HepG2 (cell line): ENCODE measurements around the gene TULP3. TPM values are rescaled to one million over a fixed set of nuclear protein-coding genes. Genes with fewer than 3 reads are reported as not detected.

Experiments used
- CBX2 ChIP-seq, 2 experiments: fragments of 200-600 bp in 1 of 2; sonication (generic); formaldehyde crosslinking in 1 of 2; IDR thresholded peaks; 2 replicates each; pipeline versions ENCODE4 v1.7.0 to v1.8.1; 2018 to 2022; ENCODE audit warnings: low read depth in 2 of 2, low read length in 1 of 2, mild to moderate bottlenecking in 1 of 2, missing genetic modification reagents in 1 of 2
- CENPT ChIP-seq: sonication (generic); formaldehyde crosslinking; IDR thresholded peaks from 2 replicates; pipeline ENCODE4 v1.8.0; 2022; ENCODE audit warnings: low read depth, mild to moderate bottlenecking, moderate library complexity, missing genetic modification reagents
- HCFC1 ChIP-seq: fragments of 150-350 bp; IDR thresholded peaks from 2 replicates; pipeline ENCODE4 v1.6.1; 2014; ENCODE audit warnings: low read depth, low read length
- HDAC1 ChIP-seq: sonication (generic); formaldehyde crosslinking; IDR thresholded peaks from 2 replicates; pipeline ENCODE4 v1.5.1; 2020; ENCODE audit warnings: mild to moderate bottlenecking, missing genetic modification reagents
- HNF4G ChIP-seq, 2 experiments: sonication (generic) in 1 of 2; formaldehyde crosslinking in 1 of 2; IDR thresholded peaks; 2 replicates each; pipeline versions ENCODE4 v1.4.0 to v1.6.1; 2011 to 2020; ENCODE audit warnings: borderline replicate concordance in 2 of 2, low read depth in 2 of 2, mild to moderate bottlenecking in 2 of 2, low read length in 1 of 2, missing genetic modification reagents in 1 of 2, moderate library complexity in 1 of 2
- IKZF1 ChIP-seq: fragments of 450-650 bp; IDR thresholded peaks from 2 replicates; pipeline ENCODE4 v1.7.1; 2016
- KAT7 ChIP-seq: IDR thresholded peaks from 2 replicates; pipeline ENCODE4 v1.6.1; 2018; ENCODE audit warnings: borderline replicate concordance, missing compliant biosample characterization
- KDM1A ChIP-seq: IDR thresholded peaks from 2 replicates; pipeline ENCODE4 v1.6.1; 2016; ENCODE audit warnings: missing compliant biosample characterization
- KLF15 ChIP-seq: sonication (generic); formaldehyde crosslinking; IDR thresholded peaks from 2 replicates; pipeline ENCODE4 v1.8.1; 2023; ENCODE audit warnings: borderline replicate concordance, mild to moderate bottlenecking, inconsistent platforms, missing genetic modification reagents, mixed read lengths
- PHF8 ChIP-seq: sonication (generic); formaldehyde crosslinking; IDR thresholded peaks from 2 replicates; pipeline ENCODE4 v1.5.0; 2020; ENCODE audit warnings: missing genetic modification reagents
- REXO4 ChIP-seq: sonication (generic); formaldehyde crosslinking; IDR thresholded peaks from 2 replicates; pipeline ENCODE4 v1.8.0; 2022; ENCODE audit warnings: missing genetic modification reagents, mild to moderate bottlenecking, borderline replicate concordance
- RXRA ChIP-seq: sonication (generic); formaldehyde crosslinking; IDR thresholded peaks from 2 replicates; pipeline ENCODE4 v1.5.1; 2020; ENCODE audit warnings: missing genetic modification reagents
- SALL2 ChIP-seq: sonication (generic); formaldehyde crosslinking; IDR thresholded peaks from 2 replicates; pipeline ENCODE4 v1.8.1; 2023; ENCODE audit warnings: mild to moderate bottlenecking, missing genetic modification reagents, inconsistent platforms
- SOX13 ChIP-seq, 3 experiments: fragments of 450-650 bp in 1 of 3; sonication (generic) in 1 of 3; formaldehyde crosslinking in 1 of 3; IDR thresholded peaks in 2 of 3; conservative IDR thresholded peaks in 1 of 3; 2 replicates each; pipeline versions ENCODE4 v1.5.0 to v1.6.1; 2016 to 2020; ENCODE audit warnings: antibody characterized with exemption in 1 of 3, mild to moderate bottlenecking in 1 of 3, missing compliant biosample characterization in 1 of 3, missing genetic modification reagents in 1 of 3, moderate library complexity in 1 of 3
- SRF ChIP-seq: IDR thresholded peaks from 2 replicates; pipeline ENCODE4 v1.6.1; 2011; ENCODE audit warnings: mild to moderate bottlenecking, low read depth, low read length, moderate library complexity
- SRSF1 ChIP-seq: fragments of 200-400 bp; formaldehyde crosslinking; optimal IDR thresholded peaks from 2 replicates; pipeline ENCODE3; 2017; ENCODE audit warnings: mild to moderate bottlenecking, low read depth, low read length, moderate library complexity
- TGIF2 ChIP-seq: IDR thresholded peaks from 2 replicates; pipeline ENCODE4 v1.6.1; 2016; ENCODE audit warnings: control low read depth, missing compliant biosample characterization
- YY1 ChIP-seq: IDR thresholded peaks from 2 replicates; pipeline ENCODE4 v1.6.1; 2011; ENCODE audit warnings: low read length, low read depth, moderate library complexity, mild to moderate bottlenecking; ENCODE audit not compliant: insufficient read depth, insufficient replicate concordance
- ZKSCAN5 ChIP-seq: sonication (generic); formaldehyde crosslinking; IDR thresholded peaks from 2 replicates; pipeline ENCODE4 v1.5.1; 2020; ENCODE audit warnings: mild to moderate bottlenecking, missing genetic modification reagents
- ZNF253 ChIP-seq: sonication (generic); formaldehyde crosslinking; IDR thresholded peaks from 2 replicates; pipeline ENCODE4 v1.8.0; 2022; ENCODE audit warnings: mild to moderate bottlenecking, missing genetic modification reagents, borderline replicate concordance
- ZNF331 ChIP-seq: sonication (generic); formaldehyde crosslinking; IDR thresholded peaks from 2 replicates; pipeline ENCODE4 v1.4.0; 2020; ENCODE audit warnings: missing genetic modification reagents
- ZNF577 ChIP-seq: sonication (generic); formaldehyde crosslinking; IDR thresholded peaks from 2 replicates; pipeline ENCODE4 v1.4.0; 2020; ENCODE audit warnings: mild to moderate bottlenecking, low read depth, missing genetic modification reagents, borderline replicate concordance
- ZNF788 ChIP-seq: sonication (generic); formaldehyde crosslinking; IDR thresholded peaks from 2 replicates; pipeline ENCODE4 v1.5.0; 2020; ENCODE audit warnings: mild to moderate bottlenecking, missing genetic modification reagents, borderline replicate concordance
- polyA plus RNA-seq, 8 experiments: library from polyadenylated mRNA; depleted of rRNA in 3 of 8; stranded (reverse) in 7 of 8; unstranded in 1 of 8; fragments of >200 nt; fragmentation: Illumina TruSeq in 4 of 8; extraction: Trizol in 4 of 8; gene quantifications; 2 replicates each; pipeline versions ENCODE4 v1.2.1 to v1.2.3, GENCODE V29; 2011 to 2016; ENCODE audit warnings: low read depth in 4 of 8, missing spikeins in 1 of 8, mixed read lengths in 1 of 8; ENCODE audit not compliant: insufficient read depth in 1 of 8
- total RNA-seq, 5 experiments: library from RNA; depleted of rRNA; stranded (reverse); fragments of >200 nt; fragmentation: Illumina TruSeq; extraction: Trizol; gene quantifications; 2 replicates each; pipeline ENCODE4 v1.2.3, GENCODE V29; 2016; ENCODE audit warnings: low read depth in 1 of 5
- TF ChIP-seq, protein P1 (sequence below): sonication (generic); formaldehyde crosslinking; IDR thresholded peaks from 2 replicates; pipeline ENCODE4 v1.4.0; 2020; ENCODE audit warnings: missing genetic modification reagents
- TF ChIP-seq, protein P2 (sequence below): sonication (generic); formaldehyde crosslinking; IDR thresholded peaks from 2 replicates; pipeline ENCODE4 v1.4.0; 2020; ENCODE audit warnings: mild to moderate bottlenecking, missing genetic modification reagents

TULP3 gene
- total and polyA plus RNA-seq, 2 of the 13 experiments (the other 11 are each of a cell fraction or from before 2014, with no cell fraction given): 11.2 to 13.2 TPM

- TF ChIP-seq ZKSCAN5 (CRISPR knock-in tag) (no peak), REXO4 (CRISPR knock-in tag) (no peak), HNF4G (IDR thresholded peaks at IDR 0.05; ENCODE audit: borderline replicate concordance, low read depth, low read length) (no peak), HNF4G (CRISPR knock-in tag; IDR thresholded peaks at IDR 0.05; ENCODE audit: borderline replicate concordance, low read depth) (no peak), TGIF2 (no peak; the same call in 1 of the 2 replicates), ZNF577 (CRISPR knock-in tag) (no peak), ZNF331 (no peak; the same call in 1 of the 2 replicates), CENPT (CRISPR knock-in tag) (no peak), RXRA (CRISPR knock-in tag) (no peak; the same call in 1 of the 2 replicates), YY1 (peak; percentile 82), HCFC1 (no peak), SRSF1 (no peak), SOX13 (IDR thresholded peaks at IDR 0.05) (no peak), SOX13 (CRISPR knock-in tag; conservative IDR thresholded peaks at IDR 0.05 in 1 of 2, IDR thresholded peaks at IDR 0.05 in 1 of 2) (no peak; a peak in 1 of 4 replicates), ZNF253 (CRISPR knock-in tag) (no peak), KDM1A (no peak), PHF8 (CRISPR knock-in tag) (peak; percentile 93), CBX2 (IDR thresholded peaks at IDR 0.05; ENCODE audit: low read depth, low read length) (no peak), CBX2 (CRISPR knock-in tag; IDR thresholded peaks at IDR 0.05; ENCODE audit: low read depth) (no peak), IKZF1 (no peak), KAT7 (CRISPR knock-in tag) (peak; percentile 40; the same call in 1 of the 2 replicates), SRF (no peak), KLF15 (CRISPR knock-in tag) (no peak), SALL2 (CRISPR knock-in tag) (no peak), HDAC1 (CRISPR knock-in tag) (peak; percentile 84), ZNF788 (CRISPR knock-in tag) (peak; percentile 33; the same call in 1 of the 2 replicates)
- TF ChIP-seq, protein P1, sequence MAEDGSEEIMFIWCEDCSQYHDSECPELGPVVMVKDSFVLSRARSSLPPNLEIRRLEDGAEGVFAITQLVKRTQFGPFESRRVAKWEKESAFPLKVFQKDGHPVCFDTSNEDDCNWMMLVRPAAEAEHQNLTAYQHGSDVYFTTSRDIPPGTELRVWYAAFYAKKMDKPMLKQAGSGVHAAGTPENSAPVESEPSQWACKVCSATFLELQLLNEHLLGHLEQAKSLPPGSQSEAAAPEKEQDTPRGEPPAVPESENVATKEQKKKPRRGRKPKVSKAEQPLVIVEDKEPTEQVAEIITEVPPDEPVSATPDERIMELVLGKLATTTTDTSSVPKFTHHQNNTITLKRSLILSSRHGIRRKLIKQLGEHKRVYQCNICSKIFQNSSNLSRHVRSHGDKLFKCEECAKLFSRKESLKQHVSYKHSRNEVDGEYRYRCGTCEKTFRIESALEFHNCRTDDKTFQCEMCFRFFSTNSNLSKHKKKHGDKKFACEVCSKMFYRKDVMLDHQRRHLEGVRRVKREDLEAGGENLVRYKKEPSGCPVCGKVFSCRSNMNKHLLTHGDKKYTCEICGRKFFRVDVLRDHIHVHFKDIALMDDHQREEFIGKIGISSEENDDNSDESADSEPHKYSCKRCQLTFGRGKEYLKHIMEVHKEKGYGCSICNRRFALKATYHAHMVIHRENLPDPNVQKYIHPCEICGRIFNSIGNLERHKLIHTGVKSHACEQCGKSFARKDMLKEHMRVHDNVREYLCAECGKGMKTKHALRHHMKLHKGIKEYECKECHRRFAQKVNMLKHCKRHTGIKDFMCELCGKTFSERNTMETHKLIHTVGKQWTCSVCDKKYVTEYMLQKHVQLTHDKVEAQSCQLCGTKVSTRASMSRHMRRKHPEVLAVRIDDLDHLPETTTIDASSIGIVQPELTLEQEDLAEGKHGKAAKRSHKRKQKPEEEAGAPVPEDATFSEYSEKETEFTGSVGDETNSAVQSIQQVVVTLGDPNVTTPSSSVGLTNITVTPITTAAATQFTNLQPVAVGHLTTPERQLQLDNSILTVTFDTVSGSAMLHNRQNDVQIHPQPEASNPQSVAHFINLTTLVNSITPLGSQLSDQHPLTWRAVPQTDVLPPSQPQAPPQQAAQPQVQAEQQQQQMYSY (CRISPR knock-in tag): no peak; the same call in 1 of the 2 replicates
- TF ChIP-seq, protein P2, sequence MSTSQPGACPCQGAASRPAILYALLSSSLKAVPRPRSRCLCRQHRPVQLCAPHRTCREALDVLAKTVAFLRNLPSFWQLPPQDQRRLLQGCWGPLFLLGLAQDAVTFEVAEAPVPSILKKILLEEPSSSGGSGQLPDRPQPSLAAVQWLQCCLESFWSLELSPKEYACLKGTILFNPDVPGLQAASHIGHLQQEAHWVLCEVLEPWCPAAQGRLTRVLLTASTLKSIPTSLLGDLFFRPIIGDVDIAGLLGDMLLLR: no peak
Measured at GRCh38 chr12:2877047-2877952, 13.4 kb upstream of the TULP3 start, which contains the start of the genes FOXM1 and RHNO1 (continued).
